Measurements from ENCODE around the gene SNX27. TPM values are rescaled to one million over a fixed set of nuclear protein-coding genes. Genes with fewer than 3 reads are reported as not detected.

SNX27 gene
- polyA plus RNA-seq, 4 donors: 19.7 to 27.7 (median 22.6) TPM

Other genes with a start within 250 kb of the SNX27 start
- gene SELENBP1, start 239.3 kb upstream of the SNX27 start, polyA plus RNA-seq (ENCODE audit: insufficient read length in 4 of 4): 100 to 1,000 TPM in 1 of 4 donors, 10 to 100 TPM in 3; 44.2 to 104 (median 51.2) TPM
- 100 to 1,000 TPM; 192 to 253 (median 246) TPM for gene PSMB4, start 212.5 kb upstream of the SNX27 start, polyA plus RNA-seq (ENCODE audit: insufficient read length in 4 of 4)
- gene POGZ, start 152.6 kb upstream of the SNX27 start, polyA plus RNA-seq (ENCODE audit: insufficient read length in 4 of 4): 100 to 1,000 TPM; 104 to 156 (median 113) TPM
- 10 to 100 TPM in 3 of 4 donors, 1 to 10 TPM in 1; 6.6 to 54.1 (median 41.1) TPM for gene CGN, start 100.7 kb upstream of the SNX27 start, polyA plus RNA-seq (ENCODE audit: insufficient read length in 4 of 4)
- gene TUFT1, start 71.7 kb upstream of the SNX27 start, polyA plus RNA-seq (ENCODE audit: insufficient read length in 4 of 4): 10 to 100 TPM in 2 of 4 donors, 1 to 10 TPM in 2; 4.7 to 13.6 (median 10.7) TPM
- gene CELF3, start 104.8 kb downstream of the SNX27 start, polyA plus RNA-seq (ENCODE audit: insufficient read length in 4 of 4): under 1 TPM; 0.14 to 0.83 (median 0.59) TPM
- gene RIIAD1, start 109.5 kb downstream of the SNX27 start, polyA plus RNA-seq (ENCODE audit: insufficient read length in 4 of 4): under 1 TPM in 2 of 4 donors, not detected in 2; 0.52 to 0.76 TPM
- 100 to 1,000 TPM in 3 of 4 donors, 10 to 100 TPM in 1; 83.6 to 124 (median 117) TPM for gene MRPL9, start 151.4 kb downstream of the SNX27 start, polyA plus RNA-seq (ENCODE audit: insufficient read length in 4 of 4)
- gene TDRKH, start 178.4 kb downstream of the SNX27 start, polyA plus RNA-seq (ENCODE audit: insufficient read length in 4 of 4): 10 to 100 TPM in 1 of 4 donors, 1 to 10 TPM in 3; 5.0 to 10.9 (median 9.4) TPM
- under 1 TPM in 2 of 4 donors, not detected in 2; 0.04 to 0.05 TPM for gene LINGO4, start 193.4 kb downstream of the SNX27 start, polyA plus RNA-seq (ENCODE audit: insufficient read length in 4 of 4)
- 1 to 10 TPM in 2 of 4 donors, under 1 TPM in 2; 0.26 to 1.3 (median 1.0) TPM for gene RORC, start 219.8 kb downstream of the SNX27 start, polyA plus RNA-seq (ENCODE audit: insufficient read length in 4 of 4)
- gene C2CD4D, start 227.8 kb downstream of the SNX27 start, polyA plus RNA-seq (ENCODE audit: insufficient read length in 4 of 4): under 1 TPM; 0.19 to 0.26 (median 0.24) TPM
- gene THEM5, start 241.7 kb downstream of the SNX27 start, polyA plus RNA-seq (ENCODE audit: insufficient read length in 4 of 4): under 1 TPM; 0.56 to 0.90 (median 0.78) TPM

Data from left renal pelvis (tissue), 4 donors.